GM19395 (cell line): ENCODE measurements around the gene ACBD4.
A peak's percentile ranks its signal among the peaks of the same experiment; 100 is the strongest.

Source experiments
- ATAC-seq: cut with Tn5 transposase; IDR thresholded peaks from one replicate; pipeline ENCODE4 v1.9.1; 2021; ENCODE audit warnings: mild to moderate bottlenecking, moderate library complexity; ENCODE audit not compliant: unreplicated experiment

ACBD4 gene, protein sequence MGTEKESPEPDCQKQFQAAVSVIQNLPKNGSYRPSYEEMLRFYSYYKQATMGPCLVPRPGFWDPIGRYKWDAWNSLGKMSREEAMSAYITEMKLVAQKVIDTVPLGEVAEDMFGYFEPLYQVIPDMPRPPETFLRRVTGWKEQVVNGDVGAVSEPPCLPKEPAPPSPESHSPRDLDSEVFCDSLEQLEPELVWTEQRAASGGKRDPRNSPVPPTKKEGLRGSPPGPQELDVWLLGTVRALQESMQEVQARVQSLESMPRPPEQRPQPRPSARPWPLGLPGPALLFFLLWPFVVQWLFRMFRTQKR

DNA sequence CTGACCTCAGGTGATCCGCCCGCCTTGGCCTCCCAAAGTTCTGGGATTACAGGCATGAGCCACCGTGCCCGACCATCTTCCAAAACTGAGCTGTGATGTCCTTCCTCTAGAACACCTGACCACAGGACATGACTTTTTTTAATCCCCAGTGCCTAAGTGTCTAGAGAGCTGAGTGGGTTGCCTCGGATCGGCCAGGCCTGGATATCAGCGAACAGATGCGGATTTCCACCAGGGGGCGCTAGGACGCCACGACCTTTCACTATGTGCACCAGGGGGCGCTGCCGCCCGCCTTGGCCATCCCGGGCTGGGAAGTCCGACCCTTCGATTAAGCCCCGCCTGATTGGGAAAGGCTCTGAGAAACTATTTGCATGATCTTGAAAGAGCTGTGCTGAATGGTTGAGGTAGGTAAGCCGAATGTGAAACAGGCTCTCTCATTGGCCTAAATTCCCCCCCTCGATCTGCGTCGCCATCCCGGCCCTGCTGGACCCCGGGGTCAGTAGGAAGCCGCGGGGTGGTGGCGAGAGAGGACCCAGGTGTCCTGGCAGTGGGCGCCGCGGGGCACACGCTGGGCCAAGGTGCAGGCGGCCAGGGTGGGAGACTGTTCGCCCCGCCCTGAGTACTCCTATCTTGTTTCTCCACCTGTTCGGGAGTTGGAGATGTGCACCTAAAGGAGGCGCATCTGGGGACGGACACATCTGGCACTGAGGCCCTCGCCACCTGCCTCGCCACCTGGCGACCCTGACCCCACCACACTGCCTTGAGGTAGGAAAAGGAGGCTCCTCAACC is at the start of gene ACBD4:
ACBD4 (plus strand) TSS at position 496 of the 786 bp plus-strand sequence. CDS start 458 bp downstream, outside the sequence.
- peak; percentile 76 for ATAC-seq

DNA sequence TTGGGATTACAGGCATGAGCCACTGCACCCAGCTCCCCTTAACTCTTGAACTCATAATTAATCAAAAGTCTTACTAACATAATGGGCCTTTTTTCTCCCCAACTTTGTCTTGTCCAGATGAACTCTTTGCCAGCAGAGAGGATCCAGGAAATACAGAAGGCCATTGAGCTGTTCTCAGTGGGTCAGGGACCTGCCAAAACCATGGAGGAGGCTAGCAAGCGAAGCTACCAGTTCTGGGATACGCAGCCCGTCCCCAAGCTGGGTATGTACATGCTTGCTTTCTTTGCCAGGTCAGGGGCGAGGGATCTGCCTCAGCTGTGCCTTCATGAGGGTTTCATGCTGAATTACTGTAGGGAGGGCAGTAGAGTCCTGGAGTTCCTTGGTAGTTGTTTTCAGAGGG is 49.1 kb upstream of the ACBD4 start:
- ATAC-seq, result no peak

GRCh38 chr17:45086865-45087503 is 48.5 kb upstream of the ACBD4 start:
- no peak for ATAC-seq

GRCh38 chr17:45087504-45087975 is 47.9 kb upstream of the ACBD4 start:
- ATAC-seq, result no peak

DNA sequence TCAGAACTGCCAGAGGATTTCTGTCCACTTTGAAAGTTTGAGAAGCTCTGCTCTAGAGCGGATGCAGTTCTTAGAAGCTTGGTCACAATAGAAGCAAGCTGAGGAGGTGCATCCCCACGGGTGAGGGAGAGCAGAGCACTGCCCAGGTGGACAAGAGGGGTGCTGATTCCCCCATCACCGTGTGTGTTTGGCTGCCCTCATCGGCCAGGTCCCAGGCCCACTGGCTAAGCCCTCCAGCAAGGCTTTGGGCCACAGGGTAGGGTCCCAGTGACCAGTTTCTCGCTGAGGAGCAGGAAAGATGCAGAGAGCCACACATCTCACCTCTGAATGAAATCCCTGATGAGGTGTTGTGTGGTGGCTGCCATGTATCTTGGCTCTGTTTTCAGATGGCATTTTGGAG is 47.5 kb upstream of the ACBD4 start:
- ATAC-seq, result no peak

GRCh38 chr17:45088741-45089140 is 46.7 kb upstream of the ACBD4 start:
- no peak for ATAC-seq

DNA sequence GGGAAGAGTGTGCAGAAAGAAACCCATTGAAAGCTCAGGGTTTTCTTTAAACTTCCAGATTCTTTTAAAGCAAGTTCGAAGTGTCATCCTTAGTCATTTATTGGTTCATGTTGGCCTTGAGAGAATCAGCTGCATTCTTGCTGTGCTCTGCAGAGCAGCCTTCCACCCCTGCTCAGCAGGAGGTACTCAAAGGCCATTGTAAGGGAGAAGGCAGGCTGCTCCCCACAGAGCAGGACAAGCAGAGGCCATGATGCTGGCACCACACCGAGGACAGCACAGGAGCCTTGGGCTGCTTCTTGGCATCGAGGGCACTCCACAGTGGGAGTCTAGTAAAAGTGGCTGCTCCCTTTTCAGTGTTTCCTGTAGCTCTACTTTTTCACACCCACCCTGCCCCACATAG is 44.8 kb upstream of the ACBD4 start:
- no peak for ATAC-seq

GRCh38 chr17:45091778-45092425 is 43.6 kb upstream of the ACBD4 start:
- no peak for ATAC-seq

- ATAC-seq, result no peak
Measured at GRCh38 chr17:45092911-45093430, 42.5 kb upstream of the ACBD4 start.

- no peak for ATAC-seq
Measured at GRCh38 chr17:45093444-45094110, 41.9 kb upstream of the ACBD4 start.

- ATAC-seq, result no peak
Measured at GRCh38 chr17:45096141-45096540, 39.3 kb upstream of the ACBD4 start.

DNA sequence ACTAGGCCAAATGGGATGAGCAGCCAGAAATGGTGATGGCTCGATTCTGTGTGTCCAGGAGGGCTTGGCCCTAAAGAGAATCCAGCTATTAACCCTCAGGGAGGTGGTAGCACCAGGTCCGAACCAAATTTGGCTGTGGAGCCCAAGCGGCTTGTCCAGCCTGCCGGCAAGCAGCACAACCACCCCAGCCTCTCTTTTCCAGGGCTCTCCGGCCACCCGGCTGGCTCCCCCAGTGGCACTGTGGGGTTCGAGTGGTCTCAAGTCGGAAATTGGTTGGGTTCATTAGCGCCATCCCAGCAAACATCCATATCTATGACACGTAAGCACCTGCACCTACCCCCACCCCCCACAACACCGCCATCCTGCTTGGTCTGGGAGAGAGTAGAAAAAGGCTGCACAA is 38.6 kb upstream of the ACBD4 start:
- no peak for ATAC-seq

- ATAC-seq, result no peak
Measured at GRCh38 chr17:45098081-45098868, 37.2 kb upstream of the ACBD4 start.

GRCh38 chr17:45098869-45099616 is 36.4 kb upstream of the ACBD4 start:
- no peak for ATAC-seq

- ATAC-seq, result no peak
Measured at GRCh38 chr17:45101546-45101882, 34.0 kb upstream of the ACBD4 start.

DNA sequence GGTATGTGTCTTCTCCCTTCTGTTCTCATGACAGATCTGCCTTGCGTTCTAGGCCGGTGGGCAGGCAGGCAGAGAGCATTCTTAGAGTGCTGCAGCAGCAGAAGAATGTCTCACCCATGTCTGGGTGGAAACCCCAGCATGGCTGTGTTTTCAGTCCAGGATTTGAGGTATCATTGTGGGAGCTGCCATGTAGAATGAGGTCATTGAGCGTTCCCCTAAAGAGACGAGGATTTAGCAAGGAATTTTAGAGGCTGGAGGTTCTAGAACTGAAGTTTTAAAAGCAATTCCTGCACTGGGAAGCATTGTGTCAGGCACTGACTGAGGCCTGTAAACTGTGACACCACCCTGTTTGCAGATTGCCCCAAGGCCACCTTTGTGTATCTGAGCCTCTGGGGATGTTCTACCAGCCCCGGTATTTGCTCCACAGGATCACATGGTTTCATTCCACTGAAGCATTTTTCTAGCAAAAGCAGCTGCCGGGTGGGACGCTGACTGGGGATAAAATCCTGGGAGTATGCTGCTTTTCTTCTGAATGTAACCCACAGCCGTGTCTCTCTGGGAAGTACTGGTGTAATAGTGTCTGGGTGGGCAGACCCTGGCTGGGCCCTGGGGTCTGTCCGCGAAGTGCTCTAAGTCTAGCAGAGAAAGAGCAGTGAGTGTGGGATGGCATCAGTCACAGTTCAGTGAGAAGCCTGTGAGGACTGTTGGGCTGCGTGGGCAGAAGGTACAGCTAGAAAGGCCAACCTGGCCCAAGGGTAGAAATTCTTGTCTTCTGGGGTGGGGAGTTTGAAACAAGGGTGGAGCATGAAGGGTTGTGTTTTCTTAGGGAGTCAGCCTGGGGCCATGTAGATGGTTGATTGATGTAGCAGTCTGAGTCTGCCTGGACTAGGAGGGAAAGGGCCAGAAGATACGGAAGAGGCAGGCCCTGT is 33.3 kb upstream of the ACBD4 start:
- no peak for ATAC-seq

GRCh38 chr17:45102856-45103255 is 32.6 kb upstream of the ACBD4 start:
- no peak for ATAC-seq

GRCh38 chr17:45103269-45103795 is 32.2 kb upstream of the ACBD4 start:
- no peak for ATAC-seq
